Stimulated activated CD4-positive, alpha-beta T cell treated with anti-CD3 and anti-CD28 coated beads, Interleukin-1b, Interleukin-23, amount 100 ng/mL, for 4 hours (primary cell): ENCODE results near the gene PDE2A.

ENCODE experiments used
- DNase-seq, 2 donors: peaks; one replicate each; pipeline ENCODE4 v3.0.0-alpha.2; 2020; ENCODE audit warnings: low read depth in 2 of 2

Gene PDE2A

DNA sequence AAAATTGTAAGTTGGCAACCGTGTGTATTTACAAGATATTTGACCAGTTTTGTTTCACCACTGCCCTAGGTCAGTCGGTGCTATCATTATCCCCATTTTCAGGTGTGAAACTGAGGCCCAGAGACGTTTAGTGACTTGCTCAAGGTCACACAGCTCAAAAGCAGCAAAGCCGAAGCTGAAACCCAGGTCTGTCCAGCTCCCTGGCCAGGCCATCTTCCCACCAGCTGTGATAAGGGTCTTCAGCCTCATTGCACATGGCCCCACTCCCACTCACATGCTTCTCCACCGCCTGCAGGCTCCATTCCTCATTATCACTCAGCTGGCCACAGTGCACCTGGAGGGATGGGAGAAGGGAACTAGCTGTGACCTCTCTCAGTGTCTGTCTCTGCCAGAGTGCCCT lies 83.2 kb downstream of the PDE2A start:
- DNase-seq = no peak

DNA sequence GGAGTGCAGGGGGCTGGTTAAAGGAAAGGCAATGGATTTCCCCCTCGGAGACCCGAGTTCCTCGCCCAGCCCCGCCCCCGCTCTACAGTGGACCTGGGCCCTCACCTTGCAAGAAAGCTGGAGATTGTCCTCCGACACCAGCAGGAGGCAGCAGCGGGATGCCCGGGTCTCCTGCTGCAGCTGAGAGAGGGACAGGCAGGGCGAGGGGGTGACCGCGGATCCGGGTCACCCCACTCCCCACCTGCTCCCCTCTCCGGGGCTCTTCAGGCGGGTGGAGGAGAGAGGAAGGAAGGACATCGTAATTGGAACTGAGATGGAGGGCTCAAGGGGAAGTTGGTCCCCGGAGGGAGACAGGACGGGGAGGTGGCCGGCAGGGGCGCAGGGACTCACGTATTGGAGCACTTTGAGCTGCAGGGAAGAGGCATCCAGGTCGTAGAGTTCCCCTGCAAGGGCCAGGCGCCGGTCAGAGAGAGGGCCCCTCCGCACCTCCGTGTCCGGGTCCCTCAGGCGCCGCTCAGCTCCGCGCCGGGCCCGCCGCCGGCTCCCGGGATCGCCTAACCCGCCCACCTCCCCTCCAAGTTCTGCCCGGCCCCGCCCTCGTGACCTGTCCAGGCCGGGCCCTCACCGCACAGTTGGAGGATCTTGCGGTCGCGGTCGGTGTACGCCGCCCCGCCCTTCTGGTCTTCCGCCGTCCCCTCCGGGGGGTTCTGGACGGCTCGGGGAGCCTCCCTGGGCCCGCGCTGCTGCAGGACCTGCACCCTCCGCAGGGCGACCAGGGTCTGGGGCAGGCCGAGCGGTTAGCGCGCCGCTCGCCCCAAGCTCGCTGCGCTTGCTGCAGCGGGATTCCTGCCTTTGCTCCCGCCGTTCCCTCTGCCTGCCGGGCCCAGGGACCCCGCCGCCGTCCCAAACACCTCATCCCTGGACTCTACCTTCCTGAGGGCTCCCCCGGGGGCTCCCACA lies 84.1 kb downstream of the PDE2A start:
- DNase-seq = peak in 1 of 2 donors; percentile 42

DNA sequence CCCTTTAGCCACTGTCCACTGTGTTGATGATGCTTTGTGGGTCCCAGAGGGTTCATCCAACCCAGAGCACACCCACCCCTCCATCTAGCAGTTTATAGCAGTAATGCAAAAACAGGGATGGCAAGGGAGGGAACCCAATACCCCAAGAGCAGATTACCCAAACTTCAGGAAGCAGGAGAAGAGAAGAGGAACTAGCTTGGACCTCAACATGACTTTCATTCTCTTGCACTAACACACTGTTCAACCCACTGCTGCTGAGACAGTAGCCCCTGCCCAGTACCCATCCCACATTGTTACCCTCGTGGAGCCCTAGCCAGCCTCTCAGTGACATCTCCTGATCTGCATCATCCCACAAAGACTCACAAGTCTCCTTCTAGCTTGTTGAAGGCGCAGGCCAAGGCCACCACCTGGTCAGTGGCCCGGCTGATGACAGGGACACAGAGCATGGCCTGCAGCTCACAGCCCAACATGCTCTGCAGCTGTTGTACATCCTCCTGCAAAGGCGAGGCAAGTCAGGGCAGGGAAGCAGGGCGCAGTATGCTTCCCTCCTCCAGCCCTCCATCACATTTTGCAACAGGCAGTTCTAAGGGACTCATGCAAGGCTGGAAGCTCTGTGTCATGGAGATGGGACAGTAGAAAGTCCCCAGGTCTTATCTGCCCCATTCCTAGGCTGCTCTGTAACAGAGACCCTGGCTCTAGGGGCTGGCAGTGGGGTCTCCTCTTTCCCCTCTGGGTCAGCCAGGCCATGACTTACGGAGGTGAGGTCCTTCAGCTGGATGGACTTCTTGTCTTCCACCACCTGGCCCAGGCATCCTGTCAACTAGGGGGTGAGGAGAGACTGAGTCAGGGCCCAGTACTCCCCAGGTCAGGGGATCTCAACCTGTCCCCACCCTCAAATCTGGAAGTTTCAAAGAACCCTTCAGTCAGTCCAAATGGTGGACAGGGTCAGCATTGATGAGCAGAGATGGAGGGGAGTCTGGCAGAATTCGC lies 85.5 kb downstream of the PDE2A start:
- no peak for DNase-seq

DNA sequence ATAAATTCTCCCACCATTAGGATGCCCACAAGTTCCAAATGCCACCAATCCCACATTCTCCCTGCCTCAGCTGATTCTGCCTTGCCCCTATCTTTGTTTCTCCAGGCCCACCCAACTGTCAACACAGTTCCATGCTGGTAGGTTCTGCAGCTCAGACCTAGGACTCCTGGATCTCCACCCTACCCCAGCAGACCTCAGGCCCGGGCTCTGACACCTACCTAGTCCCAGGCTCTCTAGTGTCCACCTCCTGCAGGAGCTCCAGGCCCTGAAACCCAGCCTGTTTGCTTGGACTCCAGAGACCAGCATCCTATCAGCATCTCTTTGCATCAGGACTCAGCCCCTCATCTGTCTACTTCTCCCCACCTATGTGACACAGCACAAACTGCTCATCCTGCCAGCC lies 86.5 kb downstream of the PDE2A start:
- no peak for DNase-seq

DNA sequence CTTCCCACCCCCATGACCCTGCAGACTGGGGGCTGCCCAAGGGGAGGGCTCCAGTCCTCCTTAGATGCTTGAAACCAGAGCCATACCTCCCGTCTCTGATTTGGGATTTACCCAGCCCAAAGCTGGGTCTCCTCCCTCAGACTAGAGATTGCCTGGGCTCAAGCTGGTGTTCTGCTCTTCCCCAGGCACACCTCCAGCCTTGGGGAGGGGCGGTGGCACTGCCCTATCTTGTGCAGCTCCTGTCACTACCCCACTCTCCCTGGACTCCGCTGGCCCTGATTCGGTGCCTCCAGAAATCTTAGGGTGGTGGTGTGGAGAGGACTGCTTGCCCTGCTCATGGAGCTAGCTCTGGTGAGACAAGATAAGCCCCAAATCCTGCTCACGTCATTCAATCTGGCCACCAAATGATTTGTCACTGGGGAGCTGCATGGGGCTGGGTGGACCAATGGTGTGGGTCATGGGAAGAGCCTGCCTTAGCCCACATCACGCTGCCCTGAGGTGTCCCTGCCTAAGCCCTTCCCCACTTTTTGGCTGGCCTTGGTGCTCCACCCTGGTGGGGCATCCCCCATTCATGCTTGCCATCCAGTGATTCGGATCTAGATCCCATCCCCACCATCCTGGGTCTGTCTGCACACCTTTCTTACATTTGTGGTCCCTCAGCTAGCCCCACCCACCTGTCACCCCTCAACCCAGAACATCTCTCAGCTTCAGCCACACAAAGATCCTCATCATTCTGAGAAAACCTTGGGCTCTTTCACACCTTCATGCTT lies 87.7 kb downstream of the PDE2A start:
- no peak for DNase-seq

DNA sequence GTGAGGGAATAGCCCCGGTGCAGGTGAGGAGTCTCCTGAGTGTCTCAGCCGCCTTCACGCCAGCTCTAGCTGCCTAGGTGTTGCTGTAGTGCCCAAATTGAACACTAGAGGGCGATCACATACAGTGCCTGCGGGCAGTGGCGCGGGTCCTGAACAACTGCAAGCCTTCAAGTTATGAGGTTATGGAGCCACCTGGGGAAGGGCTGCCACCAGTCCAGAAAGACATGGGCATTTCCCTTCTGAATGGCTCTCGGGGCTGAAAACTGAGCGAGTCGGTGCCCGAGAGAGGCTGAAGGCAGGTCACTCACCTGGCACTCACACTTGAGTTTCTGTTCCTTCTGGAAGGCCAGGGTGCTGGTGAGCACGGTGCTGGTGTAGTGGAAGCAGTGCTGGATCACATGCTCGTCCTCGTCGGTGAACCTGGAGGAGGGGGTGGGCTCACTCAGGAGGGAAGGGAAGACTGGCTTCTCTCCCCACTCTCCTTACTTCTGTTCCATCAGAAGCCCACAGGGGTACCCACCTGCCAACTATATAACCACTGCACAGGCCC lies 88.4 kb downstream of the PDE2A start:
- DNase-seq = peak; percentile 36 to 82

DNA sequence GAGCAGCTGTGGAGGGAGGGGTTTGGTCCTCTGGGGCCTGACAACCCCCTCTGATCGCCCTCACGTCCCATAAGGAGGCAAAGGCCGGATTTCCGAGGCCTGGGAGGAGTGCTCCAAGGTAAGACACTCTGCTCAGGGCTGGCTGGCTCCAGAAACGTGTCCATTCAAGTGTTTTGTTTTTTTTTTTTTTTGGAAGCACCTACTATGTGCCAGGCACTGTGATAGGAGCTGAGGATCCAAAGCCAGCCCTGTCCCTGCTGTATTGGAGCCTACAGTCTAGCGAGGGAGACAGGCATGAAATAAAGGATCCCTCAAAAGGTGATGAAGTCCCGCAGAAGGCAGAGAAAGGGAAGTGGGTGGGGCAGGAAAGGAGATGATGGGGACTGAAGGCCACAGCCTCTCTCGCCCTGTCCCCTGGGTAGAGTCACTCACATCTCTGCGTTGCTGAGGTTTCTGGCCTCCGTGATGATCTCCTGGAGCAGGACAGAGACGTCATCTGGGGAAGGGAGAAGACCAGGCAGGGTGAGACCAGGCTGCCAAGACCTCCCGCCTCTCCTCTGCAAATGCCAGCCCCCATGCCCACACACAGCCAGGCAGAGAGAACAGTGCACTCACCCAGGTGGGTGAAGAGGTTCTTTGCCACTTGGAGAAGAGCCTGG lies 89.2 kb downstream of the PDE2A start:
- no peak for DNase-seq

DNA sequence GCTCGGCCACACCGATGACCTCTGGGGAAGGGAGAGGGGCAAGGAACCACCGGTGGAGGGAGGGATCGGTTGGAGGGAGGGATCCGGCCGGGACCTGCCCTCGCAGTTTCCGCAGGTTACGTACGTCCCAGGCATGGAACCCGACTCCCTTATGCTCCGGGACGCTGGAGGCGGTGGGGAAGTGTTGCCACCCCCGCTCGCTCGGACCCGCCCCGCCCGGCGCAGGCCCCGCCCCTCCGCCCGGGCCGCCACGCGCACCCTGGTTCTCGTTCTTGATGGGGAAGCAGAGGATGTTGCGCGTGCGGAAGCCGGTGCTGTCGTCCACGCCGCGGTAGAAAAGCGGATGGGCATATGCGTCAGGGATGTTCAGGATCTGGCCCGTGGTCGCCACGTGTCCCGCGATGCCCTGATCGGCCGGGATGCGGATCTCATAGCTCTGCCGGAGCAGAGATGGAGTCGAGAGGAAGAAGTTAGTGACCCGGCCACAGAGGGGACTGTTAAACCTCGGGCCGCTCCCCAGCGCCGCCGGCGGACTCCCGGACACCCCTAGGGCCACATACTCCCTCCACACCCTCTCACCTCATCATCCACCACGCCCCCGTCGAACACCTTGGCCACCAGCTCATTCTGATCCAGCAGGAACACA lies 89.8 kb downstream of the PDE2A start:
- DNase-seq = peak; percentile 52 to 57

DNA sequence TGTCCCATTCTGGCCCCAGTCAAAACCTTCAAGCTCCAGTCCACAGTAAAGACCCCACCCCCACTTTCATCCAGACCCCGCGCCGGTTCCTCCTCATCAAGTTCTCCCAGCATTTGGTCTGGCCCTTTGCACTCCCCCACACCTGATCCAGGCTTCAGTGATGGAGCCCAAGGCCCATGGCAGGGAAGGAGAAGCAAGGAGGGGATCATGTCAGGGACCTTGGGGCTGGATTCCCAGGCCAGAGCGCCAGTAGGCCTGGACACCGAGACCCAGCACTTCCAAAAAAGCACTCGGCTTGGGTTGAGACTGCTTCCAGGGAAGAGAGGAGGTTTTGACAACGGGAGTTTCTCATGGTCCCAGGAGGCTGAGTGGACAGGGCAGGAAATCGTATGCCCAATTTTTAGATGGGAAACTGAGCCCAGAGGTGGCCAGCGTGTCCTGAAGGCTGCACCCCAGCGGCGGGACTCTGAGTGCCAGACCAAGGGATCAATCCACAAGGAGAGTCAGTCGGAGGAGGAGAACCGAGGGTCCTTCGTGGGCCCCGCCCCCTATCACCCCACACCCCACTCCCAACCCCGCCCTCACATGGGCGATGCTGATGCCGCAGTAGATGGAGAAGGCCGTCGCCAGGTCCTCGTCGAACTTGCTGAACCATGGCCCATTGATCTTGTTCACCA lies 90.5 kb downstream of the PDE2A start:
- no peak for DNase-seq

DNA sequence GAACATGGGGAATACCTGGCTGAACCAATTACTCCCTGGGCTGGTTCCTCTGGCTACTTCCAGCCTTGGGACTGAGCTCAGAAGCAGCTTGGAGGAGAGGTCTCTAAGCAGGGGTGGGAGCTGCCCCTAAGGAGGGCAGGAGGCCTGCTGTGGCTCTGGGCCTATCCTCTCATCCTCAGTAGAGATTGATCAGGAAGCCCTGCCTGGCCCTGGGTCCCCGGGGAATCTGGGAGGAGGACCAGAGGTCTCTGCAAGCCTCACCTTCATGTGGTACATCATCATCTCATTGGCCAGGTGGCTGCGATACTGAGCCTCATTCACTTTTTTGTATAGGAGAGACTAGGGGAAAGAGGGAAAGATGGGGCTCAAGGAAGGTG lies 91.1 kb downstream of the PDE2A start:
- no peak for DNase-seq

DNA sequence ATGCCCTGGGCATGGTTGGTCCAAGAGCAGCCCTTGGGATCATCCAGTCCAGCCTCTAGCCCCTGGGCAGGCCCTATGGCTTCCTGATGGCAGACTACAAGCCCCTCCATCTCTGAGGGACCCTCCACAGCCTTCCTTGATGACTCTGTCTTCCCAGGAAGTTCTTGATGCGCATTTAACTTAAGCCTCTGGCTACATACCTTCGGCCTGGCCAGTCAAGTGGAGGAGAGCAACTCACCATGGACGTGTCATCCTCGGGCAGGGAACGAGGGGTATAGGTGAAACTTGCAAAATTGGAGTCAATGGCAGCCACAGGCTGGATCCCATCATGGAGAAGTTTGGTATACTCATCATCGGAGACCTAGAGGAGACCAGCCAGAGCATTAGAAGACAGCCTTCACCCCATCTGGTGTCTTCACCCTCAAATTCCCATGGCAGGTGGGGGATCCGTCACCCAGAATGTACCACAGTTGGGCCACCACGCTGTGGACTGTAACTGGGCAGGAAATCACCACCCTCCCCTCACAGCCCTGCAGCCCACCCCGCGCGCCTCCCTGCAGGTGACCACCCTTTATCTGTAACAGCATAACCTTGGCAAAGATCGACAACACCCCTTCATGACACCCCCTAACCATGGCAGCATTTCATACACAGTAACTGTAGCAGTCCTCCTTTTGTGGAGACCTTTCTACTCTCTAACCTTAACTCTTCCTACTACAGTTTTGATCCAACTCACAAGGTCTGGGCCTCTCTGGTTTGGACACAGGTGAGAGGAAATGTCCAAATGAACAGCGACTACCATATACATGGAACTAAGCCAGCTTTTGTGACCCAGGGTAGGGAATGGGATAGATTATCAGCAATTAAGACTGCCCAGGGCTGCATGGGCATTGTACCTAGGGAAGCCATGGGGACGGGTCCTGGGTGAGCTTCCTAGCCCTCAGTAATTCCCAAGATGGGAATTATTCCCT lies 91.7 kb downstream of the PDE2A start:
- no peak for DNase-seq

DNA sequence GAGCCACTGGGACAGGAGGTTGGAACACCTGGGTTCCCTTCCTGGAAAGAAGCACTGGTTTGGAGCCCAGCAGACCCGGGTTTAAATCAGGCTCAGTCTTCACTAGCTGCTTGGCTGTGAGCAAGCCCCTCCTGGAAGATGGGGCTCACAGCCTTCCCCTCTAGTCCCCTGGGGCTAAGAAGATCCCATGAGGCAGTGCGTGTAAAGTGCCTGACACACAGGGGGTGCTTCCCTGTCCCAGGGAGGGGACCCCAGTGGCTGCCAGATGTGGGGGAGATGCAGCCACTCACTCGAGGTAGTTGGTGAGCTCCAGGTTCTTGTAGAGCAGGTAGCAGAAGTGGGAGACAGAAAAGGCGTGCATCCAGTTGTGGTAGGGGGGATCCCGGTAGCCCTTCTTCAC lies 93.2 kb downstream of the PDE2A start:
- no peak for DNase-seq

DNA sequence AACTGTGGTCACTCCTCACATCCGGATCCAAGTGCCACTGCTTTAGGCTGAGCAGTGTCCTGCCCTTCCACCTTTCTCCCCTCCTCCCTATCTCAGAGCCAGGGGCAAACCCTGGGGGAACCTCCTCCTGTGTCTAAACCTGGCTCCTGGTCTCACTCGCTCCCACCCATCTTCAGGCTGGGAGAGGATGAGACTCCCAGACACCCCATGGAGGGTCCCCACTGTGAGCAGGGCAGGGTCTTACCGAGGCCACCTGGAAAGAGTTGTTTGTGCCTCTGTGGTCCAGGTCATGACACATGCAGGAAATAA lies 93.6 kb downstream of the PDE2A start:
- DNase-seq = no peak

DNA sequence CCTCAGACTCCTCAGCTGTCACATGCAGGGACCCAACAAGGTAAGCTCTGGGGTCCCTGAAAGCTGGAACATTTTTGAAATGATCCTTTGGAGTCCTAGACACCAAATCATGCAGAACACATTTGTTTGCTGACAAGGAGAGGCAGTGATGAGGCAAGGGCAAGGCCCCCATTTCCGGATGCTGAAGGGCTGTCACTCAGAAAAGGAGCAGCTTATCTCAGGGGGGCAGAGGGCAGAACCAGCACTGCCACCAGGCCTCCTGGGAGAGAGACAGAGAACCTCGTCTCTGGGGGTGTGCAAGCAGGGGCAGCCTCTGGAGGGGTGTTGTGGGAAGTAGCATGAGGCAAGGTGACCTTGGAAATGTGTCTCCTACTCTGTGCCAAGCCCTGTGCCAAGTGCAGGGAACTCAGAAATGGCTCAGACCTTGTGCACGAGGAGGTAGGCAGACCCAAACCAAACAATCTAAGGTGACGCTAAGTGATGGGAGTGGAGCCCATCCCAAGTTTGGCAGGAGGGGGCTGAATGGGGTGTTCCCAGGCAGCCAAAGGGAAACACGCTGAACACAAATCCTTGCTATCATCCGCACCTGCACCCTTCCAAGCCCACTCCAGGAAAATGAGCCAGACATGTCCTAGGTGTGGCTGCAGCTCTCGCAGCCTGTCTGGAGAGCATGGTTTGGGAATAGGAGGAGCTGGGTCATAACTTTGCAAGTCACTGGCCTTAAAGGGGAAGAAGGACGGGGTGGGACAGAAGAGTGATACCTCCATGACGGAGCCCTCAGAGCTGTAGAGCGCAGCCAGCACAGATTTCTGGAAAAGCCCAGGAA lies 94.2 kb downstream of the PDE2A start:
- no peak for DNase-seq

DNA sequence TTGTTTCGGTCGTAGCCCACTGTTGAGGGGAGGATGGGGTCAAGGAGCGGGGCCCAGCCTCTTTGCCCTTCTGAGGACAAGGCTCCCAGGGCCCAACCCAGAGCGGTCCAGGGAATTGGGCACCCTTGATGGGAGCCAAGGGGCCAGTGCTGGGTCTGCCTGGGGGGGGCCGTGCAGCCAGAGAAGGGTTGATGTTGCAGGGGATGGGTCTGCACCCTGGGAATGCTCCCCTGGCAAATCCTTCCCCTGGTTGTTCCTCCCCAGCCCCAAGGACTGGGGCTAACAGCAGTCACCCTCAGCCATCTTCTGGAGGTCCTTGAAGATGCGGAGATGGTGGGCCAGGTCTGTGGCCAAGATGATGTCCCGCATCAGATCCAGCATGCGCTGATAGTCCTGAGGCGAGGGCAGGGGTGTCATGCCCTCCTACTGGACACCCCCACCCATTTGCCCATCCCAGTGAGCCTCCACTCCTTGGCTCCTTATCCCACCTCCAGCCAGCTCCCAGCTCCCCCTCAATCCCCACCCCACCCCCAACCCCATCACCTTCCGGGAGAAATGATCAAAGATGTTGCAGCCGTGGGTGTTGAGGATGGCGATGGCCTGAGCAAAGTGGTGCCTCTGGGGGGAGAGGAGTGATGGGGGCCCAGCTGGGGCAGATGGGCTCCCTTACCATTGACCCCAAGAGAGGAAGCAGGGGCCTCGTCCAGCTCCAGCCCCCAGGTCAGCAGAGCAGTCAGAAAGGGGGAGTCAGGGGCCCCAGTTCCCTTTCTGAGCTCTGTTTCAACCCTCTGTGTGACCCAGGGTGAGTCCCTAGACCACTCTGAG lies 95.0 kb downstream of the PDE2A start:
- no peak for DNase-seq

DNA sequence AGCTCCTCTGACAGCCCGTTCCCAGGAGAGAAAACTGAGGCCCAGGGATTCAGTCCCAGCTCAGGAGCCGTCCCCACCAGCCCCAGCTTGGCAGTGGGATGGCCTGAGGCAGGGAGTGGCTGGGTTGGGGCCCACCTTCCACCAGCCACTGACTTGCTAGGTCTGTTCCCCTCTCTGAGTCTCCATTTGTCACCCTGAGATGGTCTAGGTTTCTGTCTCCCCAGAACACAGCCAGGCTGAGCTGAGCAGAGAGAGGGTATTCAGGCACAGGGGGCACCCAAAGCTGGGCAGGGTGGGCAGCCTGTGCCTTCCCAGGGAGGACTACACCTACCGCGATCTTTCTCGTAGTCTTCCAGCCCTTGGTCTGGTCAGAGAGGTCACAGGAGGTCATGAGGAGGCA lies 95.7 kb downstream of the PDE2A start:
- DNase-seq = no peak

DNA sequence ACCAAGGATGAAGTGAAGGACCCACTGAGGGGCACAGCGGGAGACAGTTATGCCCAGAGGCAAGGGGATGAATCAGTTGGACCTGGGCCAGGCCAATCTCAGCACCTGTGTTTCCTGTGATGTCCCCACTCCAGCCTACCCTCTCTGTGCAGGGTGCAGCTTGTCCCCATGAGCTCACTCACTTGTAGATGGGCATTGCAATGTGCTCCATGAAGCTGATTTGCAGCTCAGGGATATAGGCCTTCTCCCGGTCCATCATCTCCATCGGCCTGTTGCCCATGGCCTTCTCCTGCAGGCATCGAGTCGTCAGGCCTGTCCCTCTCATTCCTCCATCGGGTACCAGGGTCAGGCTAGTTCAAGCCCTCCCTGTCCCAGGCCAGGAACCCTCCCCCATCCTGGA lies 96.2 kb downstream of the PDE2A start:
- DNase-seq = no peak
